ENCODE results near the gene PDE2A.

PDE2A gene

DNA sequence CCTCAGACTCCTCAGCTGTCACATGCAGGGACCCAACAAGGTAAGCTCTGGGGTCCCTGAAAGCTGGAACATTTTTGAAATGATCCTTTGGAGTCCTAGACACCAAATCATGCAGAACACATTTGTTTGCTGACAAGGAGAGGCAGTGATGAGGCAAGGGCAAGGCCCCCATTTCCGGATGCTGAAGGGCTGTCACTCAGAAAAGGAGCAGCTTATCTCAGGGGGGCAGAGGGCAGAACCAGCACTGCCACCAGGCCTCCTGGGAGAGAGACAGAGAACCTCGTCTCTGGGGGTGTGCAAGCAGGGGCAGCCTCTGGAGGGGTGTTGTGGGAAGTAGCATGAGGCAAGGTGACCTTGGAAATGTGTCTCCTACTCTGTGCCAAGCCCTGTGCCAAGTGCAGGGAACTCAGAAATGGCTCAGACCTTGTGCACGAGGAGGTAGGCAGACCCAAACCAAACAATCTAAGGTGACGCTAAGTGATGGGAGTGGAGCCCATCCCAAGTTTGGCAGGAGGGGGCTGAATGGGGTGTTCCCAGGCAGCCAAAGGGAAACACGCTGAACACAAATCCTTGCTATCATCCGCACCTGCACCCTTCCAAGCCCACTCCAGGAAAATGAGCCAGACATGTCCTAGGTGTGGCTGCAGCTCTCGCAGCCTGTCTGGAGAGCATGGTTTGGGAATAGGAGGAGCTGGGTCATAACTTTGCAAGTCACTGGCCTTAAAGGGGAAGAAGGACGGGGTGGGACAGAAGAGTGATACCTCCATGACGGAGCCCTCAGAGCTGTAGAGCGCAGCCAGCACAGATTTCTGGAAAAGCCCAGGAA is 94.2 kb downstream of the PDE2A start:
- TF ChIP-seq POLR2AphosphoS5 (IDR thresholded peaks at IDR 0.05; ENCODE audit: low read depth, low read length) (no peak), PAX5 (IDR thresholded peaks at IDR 0.05; ENCODE audit: insufficient read depth, low read length, severe bottlenecking) (no peak), TAF1 (IDR thresholded peaks at IDR 0.05; ENCODE audit: low read depth, low read length) (no peak), SPI1 (IDR thresholded peaks at IDR 0.05; ENCODE audit: low read depth, low read length) (no peak), POLR2A (IDR thresholded peaks at IDR 0.05; ENCODE audit: low read depth, low read length) (no peak)
- no peak for FAIRE-seq
- DNase-seq (ENCODE audit: insufficient read length, low spot score): no peak

DNA sequence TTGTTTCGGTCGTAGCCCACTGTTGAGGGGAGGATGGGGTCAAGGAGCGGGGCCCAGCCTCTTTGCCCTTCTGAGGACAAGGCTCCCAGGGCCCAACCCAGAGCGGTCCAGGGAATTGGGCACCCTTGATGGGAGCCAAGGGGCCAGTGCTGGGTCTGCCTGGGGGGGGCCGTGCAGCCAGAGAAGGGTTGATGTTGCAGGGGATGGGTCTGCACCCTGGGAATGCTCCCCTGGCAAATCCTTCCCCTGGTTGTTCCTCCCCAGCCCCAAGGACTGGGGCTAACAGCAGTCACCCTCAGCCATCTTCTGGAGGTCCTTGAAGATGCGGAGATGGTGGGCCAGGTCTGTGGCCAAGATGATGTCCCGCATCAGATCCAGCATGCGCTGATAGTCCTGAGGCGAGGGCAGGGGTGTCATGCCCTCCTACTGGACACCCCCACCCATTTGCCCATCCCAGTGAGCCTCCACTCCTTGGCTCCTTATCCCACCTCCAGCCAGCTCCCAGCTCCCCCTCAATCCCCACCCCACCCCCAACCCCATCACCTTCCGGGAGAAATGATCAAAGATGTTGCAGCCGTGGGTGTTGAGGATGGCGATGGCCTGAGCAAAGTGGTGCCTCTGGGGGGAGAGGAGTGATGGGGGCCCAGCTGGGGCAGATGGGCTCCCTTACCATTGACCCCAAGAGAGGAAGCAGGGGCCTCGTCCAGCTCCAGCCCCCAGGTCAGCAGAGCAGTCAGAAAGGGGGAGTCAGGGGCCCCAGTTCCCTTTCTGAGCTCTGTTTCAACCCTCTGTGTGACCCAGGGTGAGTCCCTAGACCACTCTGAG is 95.0 kb downstream of the PDE2A start:
- DNase-seq (ENCODE audit: insufficient read length, low spot score) (no peak), FAIRE-seq (no peak)

GRCh38 chr11:72578566-72578965 is 95.7 kb downstream of the PDE2A start:
- DNase-seq (ENCODE audit: insufficient read length, low spot score): no peak
- no peak for FAIRE-seq
- TF ChIP-seq POLR2AphosphoS5 (IDR thresholded peaks at IDR 0.05; ENCODE audit: low read depth, low read length) (no peak), PAX5 (IDR thresholded peaks at IDR 0.05; ENCODE audit: insufficient read depth, low read length, severe bottlenecking) (no peak), POU2F2 (IDR thresholded peaks at IDR 0.05; ENCODE audit: low read depth, low read length) (no peak), SPI1 (IDR thresholded peaks at IDR 0.05; ENCODE audit: low read depth, low read length) (no peak), TAF1 (IDR thresholded peaks at IDR 0.05; ENCODE audit: low read depth, low read length) (no peak), POLR2A (IDR thresholded peaks at IDR 0.05; ENCODE audit: low read depth, low read length) (no peak)

More for the DNA sequence above, 95.0 kb downstream of the PDE2A start:
- TF ChIP-seq POLR2A (IDR thresholded peaks at IDR 0.05; ENCODE audit: low read depth, low read length) (no peak), PAX5 (IDR thresholded peaks at IDR 0.05; ENCODE audit: insufficient read depth, low read length, severe bottlenecking) (no peak)

GRCh38 chr11:72578051-72578450 is 96.2 kb downstream of the PDE2A start:
- no peak for FAIRE-seq
- TF ChIP-seq TAF1 (IDR thresholded peaks at IDR 0.05; ENCODE audit: low read depth, low read length): no peak
- no peak for TF ChIP-seq PAX5 (IDR thresholded peaks at IDR 0.05; ENCODE audit: insufficient read depth, low read length, severe bottlenecking)
- TF ChIP-seq SPI1 (IDR thresholded peaks at IDR 0.05; ENCODE audit: low read depth, low read length): no peak
- no peak for TF ChIP-seq POU2F2 (IDR thresholded peaks at IDR 0.05; ENCODE audit: low read depth, low read length)
- TF ChIP-seq POLR2A (IDR thresholded peaks at IDR 0.05; ENCODE audit: low read depth, low read length): no peak
- no peak for TF ChIP-seq POLR2AphosphoS5 (IDR thresholded peaks at IDR 0.05; ENCODE audit: low read depth, low read length)
- DNase-seq (ENCODE audit: insufficient read length, low spot score): no peak

DNA sequence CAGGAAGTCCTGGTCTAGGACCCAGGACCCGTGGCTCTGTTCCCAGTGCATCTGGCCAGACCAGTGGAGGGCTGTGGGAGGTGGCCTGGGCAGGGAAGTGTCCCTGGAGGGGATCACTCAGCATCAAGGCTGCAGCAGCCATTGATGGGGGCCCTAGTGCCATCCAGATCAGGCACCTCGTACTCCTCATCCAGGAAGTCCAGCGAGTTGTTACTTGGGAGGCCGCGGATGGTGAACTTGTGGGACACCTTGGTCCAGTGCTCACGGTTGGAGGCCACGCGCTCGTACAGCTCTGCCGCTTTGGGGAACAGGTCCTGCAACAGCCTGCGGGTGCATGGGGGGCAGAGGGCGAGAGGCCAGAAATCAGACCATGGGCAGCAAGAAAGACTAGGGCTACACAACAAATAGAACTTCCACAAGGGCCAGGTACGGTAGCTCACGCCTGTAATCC is 96.9 kb downstream of the PDE2A start:
- DNase-seq (ENCODE audit: insufficient read length, low spot score) (peak; percentile 5), FAIRE-seq (no peak)
- no peak for TF ChIP-seq SPI1 (IDR thresholded peaks at IDR 0.05; ENCODE audit: low read depth, low read length)
- no peak for TF ChIP-seq POU2F2 (IDR thresholded peaks at IDR 0.05; ENCODE audit: low read depth, low read length)
- no peak for TF ChIP-seq PAX5 (IDR thresholded peaks at IDR 0.05; ENCODE audit: insufficient read depth, low read length, severe bottlenecking)
- TF ChIP-seq POLR2AphosphoS5 (IDR thresholded peaks at IDR 0.05; ENCODE audit: low read depth, low read length): no peak
- TF ChIP-seq TAF1 (IDR thresholded peaks at IDR 0.05; ENCODE audit: low read depth, low read length): no peak
- TF ChIP-seq POLR2A (IDR thresholded peaks at IDR 0.05; ENCODE audit: low read depth, low read length): no peak

DNA sequence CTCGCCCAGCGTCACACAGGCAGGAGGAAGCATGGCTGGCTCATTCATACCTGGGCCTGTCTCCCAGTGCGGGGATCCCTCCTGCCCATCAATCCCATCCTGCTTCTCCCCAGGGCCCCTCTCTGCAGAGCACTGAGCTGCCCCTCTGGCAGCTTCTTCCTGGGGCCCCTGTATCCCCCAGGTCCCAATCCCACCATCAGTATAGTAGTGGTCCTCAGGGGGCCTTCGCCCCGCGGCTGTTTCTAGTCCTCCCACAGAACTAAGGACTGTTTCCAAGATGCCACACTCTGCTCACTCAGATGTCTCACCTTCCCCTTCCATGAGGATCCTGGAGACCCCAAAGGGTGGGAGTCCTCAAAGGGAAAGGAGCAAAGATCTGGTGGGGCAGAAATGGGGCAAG is 97.6 kb downstream of the PDE2A start:
- TF ChIP-seq POLR2A (IDR thresholded peaks at IDR 0.05; ENCODE audit: low read depth, low read length) (no peak), POLR2AphosphoS5 (IDR thresholded peaks at IDR 0.05; ENCODE audit: low read depth, low read length) (no peak), PAX5 (IDR thresholded peaks at IDR 0.05; ENCODE audit: insufficient read depth, low read length, severe bottlenecking) (no peak)
- no peak for DNase-seq (ENCODE audit: insufficient read length, low spot score)
- FAIRE-seq: no peak

DNA sequence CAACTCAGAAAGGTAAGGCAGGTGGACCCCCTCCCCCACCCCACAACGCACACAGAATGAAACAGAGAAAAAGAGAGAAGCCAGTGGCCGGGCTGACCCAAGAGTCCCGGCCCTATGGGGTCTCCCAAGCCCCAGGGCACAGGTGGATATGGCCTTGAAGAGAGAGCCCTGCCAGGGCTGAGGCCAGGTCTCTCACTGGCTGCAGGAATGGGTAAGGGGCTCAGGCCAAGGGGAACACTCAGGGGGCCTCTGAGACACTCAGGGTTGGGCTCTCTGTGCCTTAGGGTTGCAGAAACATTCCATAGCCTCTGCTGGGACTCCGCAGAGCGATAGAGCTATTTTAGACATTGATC is 98.0 kb downstream of the PDE2A start:
- FAIRE-seq: no peak
- no peak for DNase-seq (ENCODE audit: insufficient read length, low spot score)
- TF ChIP-seq PAX5 (IDR thresholded peaks at IDR 0.05; ENCODE audit: insufficient read depth, low read length, severe bottlenecking) (no peak), POLR2AphosphoS5 (IDR thresholded peaks at IDR 0.05; ENCODE audit: low read depth, low read length) (no peak), POU2F2 (IDR thresholded peaks at IDR 0.05; ENCODE audit: low read depth, low read length) (no peak), SPI1 (IDR thresholded peaks at IDR 0.05; ENCODE audit: low read depth, low read length) (no peak), TAF1 (IDR thresholded peaks at IDR 0.05; ENCODE audit: low read depth, low read length) (no peak), POLR2A (IDR thresholded peaks at IDR 0.05; ENCODE audit: low read depth, low read length) (no peak)

GRCh38 chr11:72575533-72576242 is 98.5 kb downstream of the PDE2A start:
- TF ChIP-seq TAF1 (IDR thresholded peaks at IDR 0.05; ENCODE audit: low read depth, low read length) (no peak), PAX5 (IDR thresholded peaks at IDR 0.05; ENCODE audit: insufficient read depth, low read length, severe bottlenecking) (no peak), POLR2A (IDR thresholded peaks at IDR 0.05; ENCODE audit: low read depth, low read length) (no peak), POU2F2 (IDR thresholded peaks at IDR 0.05; ENCODE audit: low read depth, low read length) (no peak), SPI1 (IDR thresholded peaks at IDR 0.05; ENCODE audit: low read depth, low read length) (no peak), POLR2AphosphoS5 (IDR thresholded peaks at IDR 0.05; ENCODE audit: low read depth, low read length) (no peak)
- DNase-seq (ENCODE audit: insufficient read length, low spot score) (peak; percentile 4), FAIRE-seq (no peak)
